ENCODE results near the gene MAP3K1.

The MAP3K1 gene

GRCh38 chr5:56861893-56862485, 46.6 kb downstream of the MAP3K1 start:
- no peak overlapping the region for H3K27ac Mint-ChIP-seq
- H3K36me3 Mint-ChIP-seq (ENCODE audit: insufficient read depth): peaks cover 64% of the 10 kb centered on the region

GRCh38 chr5:56862909-56863308, 47.6 kb downstream of the MAP3K1 start:
- Mint-ChIP-seq H3K36me3 (ENCODE audit: insufficient read depth) (peaks cover 72% of the 10 kb centered on the region), H3K27me3 (no peaks in the 10 kb centered on the region), H3K9me3 (no peaks in the 10 kb centered on the region), H3K4me3 (no peak overlapping the region), H3K4me1 (ENCODE audit: low read depth in 2 of 2) (peaks cover 0 to 7% of the 10 kb centered on the region in 2 donors), H3K27ac (no peak overlapping the region)
- ATAC-seq (replicated peaks) (no peak), DNase-seq (no peak)

More at GRCh38 chr5:56861893-56862485, 46.6 kb downstream of the MAP3K1 start:
- DNase-seq: no peak
- Mint-ChIP-seq H3K9me3 (no peaks in the 10 kb centered on the region), H3K4me1 (ENCODE audit: low read depth in 2 of 2) (peaks cover 0 to 11% of the 10 kb centered on the region in 2 donors), H3K4me3 (no peak overlapping the region), H3K27me3 (no peaks in the 10 kb centered on the region)
- no peak for ATAC-seq (replicated peaks)

- no peak overlapping the region for H3K4me3 Mint-ChIP-seq
- H3K27me3 Mint-ChIP-seq: no peaks in the 10 kb centered on the region
- no peaks in the 10 kb centered on the region for H3K9me3 Mint-ChIP-seq
- H3K4me1 Mint-ChIP-seq (ENCODE audit: low read depth in 2 of 2): peaks cover 4 to 13% of the 10 kb centered on the region in 2 donors
- peaks cover 76% of the 10 kb centered on the region for H3K36me3 Mint-ChIP-seq (ENCODE audit: insufficient read depth)
- DNase-seq (no peak), ATAC-seq (replicated peaks) (no peak)
- H3K27ac Mint-ChIP-seq: no peak overlapping the region
Measured at GRCh38 chr5:56871777-56872176, 56.4 kb downstream of the MAP3K1 start.

GRCh38 chr5:56873056-56873455, 57.7 kb downstream of the MAP3K1 start:
- DNase-seq (no peak), ATAC-seq (replicated peaks) (no peak)
- no peak overlapping the region for H3K4me3 Mint-ChIP-seq
- peak overlapping the region in 1 of 2 donors; percentile 69 for H3K27ac Mint-ChIP-seq
- peaks cover 74% of the 10 kb centered on the region for H3K36me3 Mint-ChIP-seq (ENCODE audit: insufficient read depth)
- H3K27me3 Mint-ChIP-seq: no peaks in the 10 kb centered on the region
- peaks cover 4 to 13% of the 10 kb centered on the region in 2 donors for H3K4me1 Mint-ChIP-seq (ENCODE audit: low read depth in 2 of 2)
- no peaks in the 10 kb centered on the region for H3K9me3 Mint-ChIP-seq

- Mint-ChIP-seq H3K27ac (no peak overlapping the region), H3K36me3 (ENCODE audit: insufficient read depth) (peaks cover 79% of the 10 kb centered on the region), H3K9me3 (no peaks in the 10 kb centered on the region), H3K4me1 (ENCODE audit: low read depth in 2 of 2) (peaks cover 5 to 7% of the 10 kb centered on the region in 2 donors), H3K27me3 (no peaks in the 10 kb centered on the region), H3K4me3 (no peak overlapping the region)
- DNase-seq (no peak), ATAC-seq (replicated peaks) (no peak)
Measured at GRCh38 chr5:56876327-56876726, 61.0 kb downstream of the MAP3K1 start.

GRCh38 chr5:56881571-56881970, 66.2 kb downstream of the MAP3K1 start:
- DNase-seq (no peak), ATAC-seq (replicated peaks) (no peak)
- H3K4me1 Mint-ChIP-seq (ENCODE audit: low read depth in 2 of 2): peaks cover 0 to 2% of the 10 kb centered on the region in 2 donors
- H3K4me3 Mint-ChIP-seq: no peak overlapping the region
- H3K36me3 Mint-ChIP-seq (ENCODE audit: insufficient read depth): peaks cover 87% of the 10 kb centered on the region
- H3K9me3 Mint-ChIP-seq: no peaks in the 10 kb centered on the region
- H3K27ac Mint-ChIP-seq: no peak overlapping the region
- H3K27me3 Mint-ChIP-seq: no peaks in the 10 kb centered on the region

- Mint-ChIP-seq H3K9me3 (no peaks in the 10 kb centered on the region), H3K27me3 (no peaks in the 10 kb centered on the region), H3K36me3 (ENCODE audit: insufficient read depth) (peaks cover 24% of the 10 kb centered on the region), H3K27ac (peak overlapping the region in 1 of 2 donors; percentile 60), H3K4me1 (ENCODE audit: low read depth in 2 of 2) (peaks cover 0 to 3% of the 10 kb centered on the region in 2 donors), H3K4me3 (no peak overlapping the region)
- ATAC-seq (replicated peaks) (peak; percentile 56), DNase-seq (no peak)
Measured at GRCh38 chr5:56893251-56893951, 78.1 kb downstream of the MAP3K1 start.

- Mint-ChIP-seq H3K27me3 (no peaks in the 10 kb centered on the region), H3K9me3 (no peaks in the 10 kb centered on the region), H3K36me3 (ENCODE audit: insufficient read depth) (peaks cover 14% of the 10 kb centered on the region), H3K4me1 (ENCODE audit: low read depth in 2 of 2) (peaks cover 0 to 3% of the 10 kb centered on the region in 2 donors), H3K4me3 (no peak overlapping the region), H3K27ac (no peak overlapping the region)
- no peak for ATAC-seq (replicated peaks)
- DNase-seq: no peak
Measured at GRCh38 chr5:56896763-56897162, 81.4 kb downstream of the MAP3K1 start.

- H3K27ac Mint-ChIP-seq: no peak overlapping the region
- no peak for DNase-seq
- ATAC-seq (replicated peaks): no peak
- peaks cover 14% of the 10 kb centered on the region for H3K36me3 Mint-ChIP-seq (ENCODE audit: insufficient read depth)
- no peaks in the 10 kb centered on the region for H3K9me3 Mint-ChIP-seq
- H3K4me1 Mint-ChIP-seq (ENCODE audit: low read depth in 2 of 2): peaks cover 0 to 3% of the 10 kb centered on the region in 2 donors
- H3K27me3 Mint-ChIP-seq: no peaks in the 10 kb centered on the region
- H3K4me3 Mint-ChIP-seq: no peak overlapping the region
Measured at GRCh38 chr5:56898213-56898612, 82.9 kb downstream of the MAP3K1 start.

GRCh38 chr5:56900395-56900794, 85.0 kb downstream of the MAP3K1 start:
- ATAC-seq (replicated peaks) (no peak), DNase-seq (no peak)
- Mint-ChIP-seq H3K4me1 (ENCODE audit: low read depth in 2 of 2) (no peaks in the 10 kb centered on the region), H3K27me3 (no peaks in the 10 kb centered on the region), H3K9me3 (no peaks in the 10 kb centered on the region), H3K4me3 (no peak overlapping the region), H3K36me3 (ENCODE audit: insufficient read depth) (peaks cover 6% of the 10 kb centered on the region), H3K27ac (no peak overlapping the region)

- no peaks in the 10 kb centered on the region for H3K4me1 Mint-ChIP-seq (ENCODE audit: low read depth in 2 of 2)
- H3K4me3 Mint-ChIP-seq: no peak overlapping the region
- H3K27ac Mint-ChIP-seq: no peak overlapping the region
- ATAC-seq (replicated peaks) (peak; percentile 64), DNase-seq (peak; percentile 43 to 52 (median 45))
- H3K27me3 Mint-ChIP-seq: no peaks in the 10 kb centered on the region
- peaks cover 3% of the 10 kb centered on the region for H3K36me3 Mint-ChIP-seq (ENCODE audit: insufficient read depth)
- H3K9me3 Mint-ChIP-seq: no peaks in the 10 kb centered on the region
Measured at GRCh38 chr5:56900858-56901578, 85.7 kb downstream of the MAP3K1 start.

- Mint-ChIP-seq H3K27ac (peak overlapping the region; percentile 90 to 93), H3K9me3 (no peaks in the 10 kb centered on the region), H3K27me3 (no peaks in the 10 kb centered on the region), H3K4me1 (ENCODE audit: low read depth in 2 of 2) (peaks cover 19% of the 10 kb centered on the region in 2 donors), H3K4me3 (peak overlapping the region; percentile 95 to 96), H3K36me3 (ENCODE audit: insufficient read depth) (peaks cover 9% of the 10 kb centered on the region)
- DNase-seq (peak in 1 of 3 experiments; percentile 21), ATAC-seq (replicated peaks) (peak; percentile 13)
Measured at GRCh38 chr5:56908942-56909293, 93.6 kb downstream of the MAP3K1 start.

- peak within 1 kb of the TSS; percentile 90 to 93 for H3K27ac Mint-ChIP-seq
- peaks cover 19% of the 10 kb centered on the region in 2 donors for H3K4me1 Mint-ChIP-seq (ENCODE audit: low read depth in 2 of 2)
- peak; percentile 84 for ATAC-seq (replicated peaks)
- H3K9me3 Mint-ChIP-seq: no peaks in the 10 kb centered on the region
- H3K36me3 Mint-ChIP-seq (ENCODE audit: insufficient read depth): peaks cover 9% of the 10 kb centered on the region
- peak within 1 kb of the TSS; percentile 95 to 96 for H3K4me3 Mint-ChIP-seq
- no peaks in the 10 kb centered on the region for H3K27me3 Mint-ChIP-seq
- DNase-seq: peak; percentile 74 to 76 (median 75)
Measured at GRCh38 chr5:56909294-56910209, 94.2 kb downstream of the MAP3K1 start, which contains the start of gene SETD9. SETD9 (plus strand) TSS chr5:56909596; CDS start chr5:56909646, 50 bp downstream.
